CD8-positive, alpha-beta memory T cell (primary cell): ENCODE results near the gene MRPS30. TPM values are rescaled to one million over a fixed set of nuclear protein-coding genes. Genes with fewer than 3 reads are reported as not detected.

Experiments
- CTCF ChIA-PET: fragments of 350-600 bp; sonication (Branson Sonifier 250); formaldehyde crosslinking; loops from one replicate; lab custom pipeline; 2021; ENCODE audit warnings: antibody characterized with exemption; lab: Charles Lee
- POLR2A ChIA-PET: fragments of 350-600 bp; sonication (Branson Sonifier 250); formaldehyde crosslinking; loops from one replicate; lab custom pipeline; 2021; ENCODE audit warnings: antibody characterized with exemption; lab: Charles Lee
- DNase-seq, 5 donors: peaks; one replicate each; pipeline versions ENCODE4 v3.0.0 to v3.0.0-alpha.2; 2020 to 2022; ENCODE audit warnings: mixed read lengths in 1 of 5
- H3K27ac ChIP-seq: one replicate; pipeline ENCODE4 v1.7.0; 2013; ENCODE audit warnings: low read depth, mild to moderate bottlenecking, low read length, moderate library complexity
- H3K27me3 ChIP-seq: 2 replicates; pipeline ENCODE4 v1.7.0; 2013; ENCODE audit warnings: low read length, mild to moderate bottlenecking; ENCODE audit not compliant: insufficient read depth, poor library complexity, severe bottlenecking
- H3K36me3 ChIP-seq: 2 replicates; pipeline ENCODE4 v1.7.0; 2013; ENCODE audit warnings: mild to moderate bottlenecking, low read length, moderate library complexity; ENCODE audit not compliant: insufficient read depth
- H3K4me1 ChIP-seq: 2 replicates; pipeline ENCODE4 v1.7.0; 2013; ENCODE audit warnings: mild to moderate bottlenecking, low read length, moderate library complexity; ENCODE audit not compliant: insufficient read depth
- H3K4me3 ChIP-seq: 2 replicates; pipeline ENCODE4 v1.7.0; 2013; ENCODE audit warnings: mild to moderate bottlenecking, low read length
- H3K9me3 ChIP-seq: 2 replicates; pipeline ENCODE4 v1.7.0; 2013; ENCODE audit warnings: mild to moderate bottlenecking, low read length
- H3K27ac Mint-ChIP-seq, 8 donors: one replicate each; pipeline ENCODE4 v1.8.0; 2020 to 2021; ENCODE audit warnings: mixed read lengths in 8 of 8, mild to moderate bottlenecking in 6 of 8, inconsistent platforms in 3 of 8, moderate library complexity in 3 of 8
- H3K27me3 Mint-ChIP-seq, 2 donors: one replicate each; pipeline ENCODE4 v1.8.0; 2020 to 2021; ENCODE audit warnings: mixed read lengths in 2 of 2, mild to moderate bottlenecking in 1 of 2, moderate library complexity in 1 of 2
- H3K36me3 Mint-ChIP-seq, 3 donors: one replicate each; pipeline ENCODE4 v1.8.0; 2020 to 2021; ENCODE audit warnings: mixed read lengths in 3 of 3, inconsistent platforms in 1 of 3, mild to moderate bottlenecking in 1 of 3
- H3K4me1 Mint-ChIP-seq, 3 donors: one replicate each; pipeline ENCODE4 v1.8.0; 2020 to 2021; ENCODE audit warnings: mixed read lengths in 3 of 3, inconsistent platforms in 1 of 3, mild to moderate bottlenecking in 1 of 3
- H3K4me3 Mint-ChIP-seq, 7 donors: one replicate each; pipeline ENCODE4 v1.8.0; 2020 to 2021; ENCODE audit warnings: mixed read lengths in 7 of 7, mild to moderate bottlenecking in 6 of 7, moderate library complexity in 4 of 7, inconsistent platforms in 2 of 7
- H3K9me3 Mint-ChIP-seq, 5 donors: one replicate each; pipeline ENCODE4 v1.8.0; 2020 to 2022; ENCODE audit warnings: mixed read lengths in 5 of 5, mild to moderate bottlenecking in 3 of 5, moderate library complexity in 2 of 5, inconsistent platforms in 1 of 5
- polyA plus RNA-seq: library from polyadenylated mRNA; unstranded; fragments of 300-500 nt; fragmentation: Illumina TruSeq; gene quantifications from one replicate; pipeline ENCODE4 v1.2.3, GENCODE V29; 2021
- total RNA-seq, 2 experiments: library from RNA; stranded (reverse); gene quantifications; one replicate each; pipeline ENCODE4 v1.2.3, GENCODE V29; 2021

The MRPS30 gene
- total and polyA plus RNA-seq, 3 experiments from 2014 or later = 58.6 to 65.0 (median 62.9) TPM

DNA sequence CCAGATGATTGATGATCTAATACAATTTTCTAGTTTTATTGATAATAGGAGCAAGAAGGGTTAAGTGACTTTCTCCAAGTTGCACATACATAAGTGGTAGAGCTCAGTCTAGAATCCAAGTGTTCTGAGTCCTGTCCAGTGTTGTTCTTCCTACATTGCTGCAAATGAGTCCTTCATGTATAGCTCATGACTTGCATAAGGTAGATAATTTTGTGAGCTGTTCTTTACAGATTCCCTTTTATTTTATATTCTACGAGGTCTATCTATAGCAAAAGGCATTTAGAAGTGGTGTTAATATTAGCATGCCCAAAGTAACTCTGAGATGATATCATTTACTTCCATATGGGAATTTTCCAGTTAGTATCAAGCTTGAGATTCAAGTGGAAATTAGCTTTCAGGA lies 20.0 kb downstream of the MRPS30 start:
- H3K27me3 Mint-ChIP-seq = no peaks in the 10 kb centered on the region

DNA sequence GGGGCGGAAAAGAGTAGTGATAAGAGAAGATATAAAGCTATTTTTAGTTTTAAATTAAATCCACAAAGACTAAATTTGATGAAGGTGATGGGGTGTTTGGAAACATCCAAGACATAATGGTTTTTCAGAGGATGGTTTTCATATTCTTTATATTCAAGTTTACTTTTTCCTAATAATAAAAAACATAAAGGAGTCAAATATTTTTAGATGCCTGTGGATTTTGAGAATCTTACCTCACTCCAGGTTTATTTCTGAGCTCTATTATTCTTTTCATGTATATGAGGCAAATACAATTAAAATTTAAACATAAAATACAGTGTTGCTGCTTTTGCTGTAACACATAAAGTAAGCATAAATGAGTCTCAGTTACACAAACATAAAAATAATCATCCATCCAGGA lies 22.2 kb downstream of the MRPS30 start:
- H3K36me3 Mint-ChIP-seq = peaks cover 7 to 20% (median 10%) of the 10 kb centered on the region in 3 donors
- H3K4me3 Mint-ChIP-seq = no peak overlapping the region
- Histone ChIP-seq H3K4me1 (peaks cover 12% of the 10 kb centered on the region), H3K4me3 (no peak overlapping the region), H3K27me3 (no peaks in the 10 kb centered on the region), H3K36me3 (no peaks in the 10 kb centered on the region), H3K27ac (no peak overlapping the region), H3K9me3 (no peaks in the 10 kb centered on the region)
- H3K27ac Mint-ChIP-seq = no peak overlapping the region
- no peak for DNase-seq
- CTCF ChIA-PET = no interaction called here
- POLR2A ChIA-PET = no interaction called here
- H3K27me3 Mint-ChIP-seq = no peaks in the 10 kb centered on the region
- H3K4me1 Mint-ChIP-seq = peaks cover 22 to 28% (median 27%) of the 10 kb centered on the region in 3 donors
- H3K9me3 Mint-ChIP-seq = peaks cover 0 to 2% (median 0%) of the 10 kb centered on the region in 5 donors

More for the DNA sequence above, 20.0 kb downstream of the MRPS30 start:
- Histone ChIP-seq H3K4me3 (no peak overlapping the region), H3K27ac (no peak overlapping the region), H3K27me3 (no peaks in the 10 kb centered on the region), H3K4me1 (peaks cover 12% of the 10 kb centered on the region), H3K36me3 (no peaks in the 10 kb centered on the region), H3K9me3 (no peaks in the 10 kb centered on the region)
- Mint-ChIP-seq H3K9me3 (no peaks in the 10 kb centered on the region), H3K27ac (no peak overlapping the region), H3K36me3 (peaks cover 0 to 18% (median 16%) of the 10 kb centered on the region in 3 donors), H3K4me1 (peaks cover 24 to 30% (median 27%) of the 10 kb centered on the region in 3 donors), H3K4me3 (no peak overlapping the region)
- no peak for DNase-seq
- ChIA-PET POLR2A (no interaction called here), CTCF (interaction anchor here (1.1 kb wide), 1 partner anchor 14 kb away, joined by 3 read pairs; no protein-coding TSS in a partner anchor)

DNA sequence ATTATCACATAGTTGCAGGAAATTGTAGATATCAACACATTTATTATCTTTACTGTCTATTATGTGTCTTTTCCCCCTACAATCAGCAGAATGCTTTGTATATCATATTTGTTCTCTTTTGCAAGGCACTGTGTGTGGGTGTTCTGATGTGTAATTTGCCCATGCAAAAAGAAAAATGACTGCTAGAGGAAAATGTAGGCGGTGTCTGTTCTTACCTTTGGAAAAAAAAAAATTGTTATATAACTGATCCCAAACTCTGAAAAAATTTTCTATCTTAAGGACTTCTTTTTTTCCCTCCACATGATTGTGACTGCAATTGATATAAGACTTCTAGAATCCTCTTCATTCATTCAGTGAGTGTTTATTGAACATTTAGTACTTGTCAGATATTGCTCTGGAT lies 24.5 kb downstream of the MRPS30 start:
- H3K27me3 ChIP-seq = no peaks in the 10 kb centered on the region
- no peaks in the 10 kb centered on the region for H3K9me3 ChIP-seq
- peaks cover 0 to 3% (median 2%) of the 10 kb centered on the region in 5 donors for H3K9me3 Mint-ChIP-seq
- H3K4me3 ChIP-seq = no peak overlapping the region
- no peak for DNase-seq
- H3K27ac ChIP-seq = no peak overlapping the region
- no peaks in the 10 kb centered on the region for H3K27me3 Mint-ChIP-seq
- no peaks in the 10 kb centered on the region for H3K36me3 ChIP-seq
- H3K4me1 Mint-ChIP-seq = peaks cover under 1 to 5% (median 4%) of the 10 kb centered on the region in 3 donors
- no peak overlapping the region for H3K4me3 Mint-ChIP-seq
- CTCF ChIA-PET = no interaction called here
- no peak overlapping the region for H3K27ac Mint-ChIP-seq
- POLR2A ChIA-PET = no interaction called here
- no peaks in the 10 kb centered on the region for H3K4me1 ChIP-seq
- H3K36me3 Mint-ChIP-seq = peaks cover 3 to 16% (median 9%) of the 10 kb centered on the region in 3 donors

DNA sequence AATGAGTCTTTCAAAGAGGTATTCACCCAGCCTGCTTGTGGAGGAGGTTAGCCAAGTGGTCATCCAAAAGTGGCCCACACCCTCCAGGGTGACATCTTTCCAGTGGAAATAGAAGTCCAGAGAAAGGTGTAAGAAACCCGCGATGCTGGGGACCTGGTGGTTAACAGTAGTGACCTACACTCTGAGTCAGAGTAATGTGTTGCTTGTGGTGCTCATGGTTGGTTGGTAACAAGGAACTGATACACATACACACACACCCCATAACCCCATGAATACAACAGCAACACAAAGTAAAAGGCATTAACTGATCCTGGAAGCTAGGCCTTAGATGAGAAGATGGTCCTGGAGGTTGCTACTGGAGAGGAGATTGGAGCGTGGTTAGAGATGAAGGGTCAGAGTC lies 26.9 kb downstream of the MRPS30 start:
- ChIA-PET POLR2A (no interaction called here), CTCF (no interaction called here)
- Mint-ChIP-seq H3K4me1 (no peaks in the 10 kb centered on the region), H3K36me3 (peaks cover 3 to 30% (median 14%) of the 10 kb centered on the region in 3 donors), H3K27me3 (no peaks in the 10 kb centered on the region), H3K4me3 (no peak overlapping the region), H3K9me3 (peaks cover 4 to 18% (median 8%) of the 10 kb centered on the region in 5 donors), H3K27ac (no peak overlapping the region)
- H3K36me3 ChIP-seq = no peaks in the 10 kb centered on the region
- no peak overlapping the region for H3K4me3 ChIP-seq
- no peaks in the 10 kb centered on the region for H3K4me1 ChIP-seq
- no peaks in the 10 kb centered on the region for H3K9me3 ChIP-seq
- DNase-seq = no peak
- no peak overlapping the region for H3K27ac ChIP-seq
- H3K27me3 ChIP-seq = no peaks in the 10 kb centered on the region

DNA sequence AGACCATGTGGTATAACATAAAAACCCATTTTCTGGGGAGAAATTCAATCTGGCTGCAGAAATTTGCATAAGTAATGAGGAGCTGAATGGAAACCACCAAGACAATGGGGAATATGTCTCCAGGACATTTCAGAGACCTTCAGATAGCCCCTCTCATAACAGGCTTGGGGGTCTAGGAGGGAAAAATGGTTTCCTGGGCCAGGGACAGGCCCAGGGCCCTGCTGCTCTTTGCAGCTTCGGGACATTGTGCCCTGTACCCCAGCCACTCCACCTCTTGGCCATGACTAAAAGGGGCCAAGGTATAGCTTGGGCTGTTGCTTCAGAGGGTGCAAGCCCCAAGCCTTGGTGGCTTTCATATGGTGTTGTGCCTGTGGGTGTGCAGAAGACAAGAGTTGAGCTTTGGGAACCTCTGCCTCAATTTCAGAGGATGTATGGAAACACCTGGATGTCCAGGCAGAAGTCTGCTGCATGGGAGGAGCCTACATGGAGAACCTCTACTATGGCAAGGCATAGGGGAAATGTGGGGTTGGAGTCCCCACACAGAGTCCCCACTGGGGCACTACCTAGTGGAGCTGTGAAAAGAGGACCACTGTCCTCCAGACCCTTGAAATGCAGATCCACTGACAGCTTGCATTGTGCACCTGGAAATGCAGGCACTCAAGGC lies 30.4 kb downstream of the MRPS30 start:
- H3K4me1 ChIP-seq = no peaks in the 10 kb centered on the region
- POLR2A ChIA-PET = no interaction called here
- H3K9me3 ChIP-seq = no peaks in the 10 kb centered on the region
- Mint-ChIP-seq H3K4me3 (no peak overlapping the region), H3K36me3 (peaks cover 2 to 30% (median 9%) of the 10 kb centered on the region in 3 donors), H3K9me3 (peaks cover 4 to 18% (median 8%) of the 10 kb centered on the region in 5 donors), H3K4me1 (no peaks in the 10 kb centered on the region), H3K27ac (no peak overlapping the region), H3K27me3 (no peaks in the 10 kb centered on the region)
- CTCF ChIA-PET = no interaction called here
- DNase-seq = no peak
- H3K36me3 ChIP-seq = no peaks in the 10 kb centered on the region
- H3K27ac ChIP-seq = no peak overlapping the region
- no peak overlapping the region for H3K4me3 ChIP-seq
- no peaks in the 10 kb centered on the region for H3K27me3 ChIP-seq

DNA sequence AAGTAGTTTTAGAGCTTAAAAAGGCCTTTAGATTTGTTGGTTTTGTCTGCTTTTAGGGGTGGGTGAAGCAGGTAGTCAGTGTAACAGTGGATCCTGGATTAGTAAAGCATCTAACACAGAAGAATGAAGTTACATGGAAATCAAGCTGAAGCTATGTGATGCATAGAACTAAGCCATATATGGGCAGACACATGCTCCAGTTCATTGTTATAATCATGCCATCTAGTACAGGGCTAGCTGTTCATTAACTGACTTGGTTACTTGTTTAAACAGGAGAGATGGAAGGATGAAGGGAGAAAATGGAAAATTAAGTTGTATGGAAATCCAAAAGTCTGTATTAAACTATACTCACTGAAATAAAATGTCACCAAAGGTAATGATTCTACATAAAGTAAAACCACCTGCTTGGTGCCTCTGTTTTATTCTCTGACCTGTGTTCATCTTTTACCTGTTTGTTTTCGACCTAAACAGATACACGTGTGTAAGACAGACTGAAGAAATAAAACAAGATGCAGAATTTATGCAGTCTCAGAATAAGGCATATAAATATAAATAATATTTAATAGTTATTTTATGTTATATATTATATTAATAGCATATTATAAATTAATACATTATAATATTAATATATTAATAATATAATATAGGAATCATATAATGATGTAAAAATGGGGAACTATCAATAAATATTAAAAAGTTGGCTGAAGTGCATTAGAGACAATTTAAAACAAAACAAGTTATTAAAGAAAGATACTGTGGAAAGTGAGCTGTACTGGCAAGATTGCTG lies 33.9 kb downstream of the MRPS30 start:
- ChIA-PET POLR2A (no interaction called here), CTCF (no interaction called here)
- H3K27ac Mint-ChIP-seq = no peak overlapping the region
- H3K9me3 Mint-ChIP-seq = peaks cover 4 to 18% (median 8%) of the 10 kb centered on the region in 5 donors
- Histone ChIP-seq H3K27me3 (no peaks in the 10 kb centered on the region), H3K4me1 (no peaks in the 10 kb centered on the region), H3K27ac (no peak overlapping the region), H3K4me3 (no peak overlapping the region), H3K9me3 (no peaks in the 10 kb centered on the region), H3K36me3 (no peaks in the 10 kb centered on the region)
- DNase-seq = no peak
- H3K36me3 Mint-ChIP-seq = peaks cover 2 to 20% (median 5%) of the 10 kb centered on the region in 3 donors
- H3K4me1 Mint-ChIP-seq = no peaks in the 10 kb centered on the region
- no peak overlapping the region for H3K4me3 Mint-ChIP-seq
- no peaks in the 10 kb centered on the region for H3K27me3 Mint-ChIP-seq

DNA sequence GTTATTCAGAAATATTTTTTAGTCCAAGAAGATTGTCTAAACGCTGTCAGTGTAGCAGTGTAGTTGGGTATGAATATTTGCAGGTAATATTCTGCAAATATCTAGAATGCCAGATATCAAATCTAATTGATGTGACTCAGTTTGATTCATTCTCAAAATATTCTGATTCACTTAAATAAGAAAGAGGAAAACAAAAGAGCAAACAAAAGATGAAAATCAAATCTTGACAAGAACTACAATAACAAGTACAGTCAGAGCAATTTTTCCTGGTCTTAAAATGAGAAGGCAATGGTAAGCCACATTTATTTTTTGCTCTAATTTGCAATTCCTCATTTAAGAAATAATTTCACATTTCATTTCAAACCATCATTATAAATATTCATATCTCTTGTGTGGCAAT lies 36.0 kb downstream of the MRPS30 start:
- no peak for DNase-seq
- no peak overlapping the region for H3K27ac ChIP-seq
- H3K27ac Mint-ChIP-seq = no peak overlapping the region
- H3K9me3 ChIP-seq = no peaks in the 10 kb centered on the region
- H3K36me3 Mint-ChIP-seq = peaks cover 0 to 4% (median 2%) of the 10 kb centered on the region in 3 donors
- no peaks in the 10 kb centered on the region for H3K4me1 Mint-ChIP-seq
- H3K36me3 ChIP-seq = no peaks in the 10 kb centered on the region
- H3K4me3 ChIP-seq = no peak overlapping the region
- H3K27me3 Mint-ChIP-seq = no peaks in the 10 kb centered on the region
- POLR2A ChIA-PET = no interaction called here
- CTCF ChIA-PET = no interaction called here
- H3K4me1 ChIP-seq = no peaks in the 10 kb centered on the region
- no peak overlapping the region for H3K4me3 Mint-ChIP-seq
- no peaks in the 10 kb centered on the region for H3K27me3 ChIP-seq
- H3K9me3 Mint-ChIP-seq = peaks cover 0 to 6% (median 3%) of the 10 kb centered on the region in 5 donors

DNA sequence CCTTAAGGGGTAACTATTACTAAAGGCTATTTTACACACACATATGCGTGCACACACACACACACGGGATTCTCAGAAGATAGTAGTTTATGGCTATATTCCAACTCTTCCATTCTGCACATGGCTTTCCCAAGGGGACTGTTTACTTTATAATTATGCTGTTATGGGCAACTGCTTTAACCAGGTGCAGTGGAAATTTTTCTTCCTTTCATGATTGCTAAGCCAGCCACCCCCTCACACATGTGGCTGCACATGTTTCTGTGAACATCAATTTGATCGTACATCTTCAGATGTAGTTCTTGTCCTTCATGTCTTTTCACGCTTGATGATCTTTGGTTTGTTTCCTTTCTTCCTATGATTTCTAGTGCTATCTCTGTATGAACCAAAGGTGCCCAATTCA lies 37.0 kb downstream of the MRPS30 start:
- Histone ChIP-seq H3K27ac (no peak overlapping the region), H3K4me3 (no peak overlapping the region), H3K9me3 (no peaks in the 10 kb centered on the region), H3K4me1 (no peaks in the 10 kb centered on the region), H3K27me3 (no peaks in the 10 kb centered on the region), H3K36me3 (no peaks in the 10 kb centered on the region)
- Mint-ChIP-seq H3K27me3 (no peaks in the 10 kb centered on the region), H3K36me3 (no peaks in the 10 kb centered on the region), H3K4me3 (no peak overlapping the region), H3K9me3 (no peaks in the 10 kb centered on the region), H3K27ac (no peak overlapping the region), H3K4me1 (no peaks in the 10 kb centered on the region)
- ChIA-PET POLR2A (no interaction called here), CTCF (no interaction called here)
- no peak for DNase-seq
